K562 (cell line): ENCODE measurements around the gene MX1. TPM values are rescaled to one million over a fixed set of nuclear protein-coding genes. Genes with fewer than 3 reads are reported as not detected.

Experiments used
- ATAC-seq: fragments of 200-7000 bp; cut with Tn5 transposase; 3 replicates; pipeline ENCODE4 v1.9.1; 2020; ENCODE audit warnings: moderate library complexity
- BruUV-seq: library from RNA; stranded (reverse); fragments of 400-500 nt; replicated peaks from 2 replicates; lab custom pipeline; 2021; lab: Mats Ljungman, UMichigan
- CTCF ChIA-PET: fragments of 300-600 bp; formaldehyde crosslinking; extraction: SDS; loops from one replicate; lab custom pipeline; 2021; ENCODE audit warnings: low intra/inter-chr PET ratio; lab: Yijun Ruan, JAX
- POLR2A ChIA-PET: fragments of 300-600, 350-650 bp; sonication (Branson Sonifier 250); formaldehyde crosslinking; extraction: SDS; loops from one replicate; lab custom pipeline; 2021; ENCODE audit warnings: antibody characterized with exemption, inconsistent platforms; lab: Yijun Ruan, JAX
- DNase-seq, 4 experiments: peaks; one replicate each; pipeline versions ENCODE4 v3.0.0 to v3.0.0-alpha.2; 2011 to 2018; ENCODE audit warnings: low spot score in 3 of 4, mixed read lengths in 3 of 4; ENCODE audit errors: extremely low read depth in 1 of 4
- FAIRE-seq: peaks from 2 replicates; lab custom pipeline; 2011; peaks lifted over from hg19 to GRCh38; lab: Jason Lieb, UNC
- H2AFZ ChIP-seq: 2 replicates; pipeline ENCODE4 v1.6.0; 2011; ENCODE audit warnings: low read depth, low read length, control low read depth, inconsistent platforms
- H3K27ac ChIP-seq: fragments of 200-600 bp; 3 replicates; pipeline ENCODE4 v1.8.0; 2011; ENCODE audit warnings: low read depth, mild to moderate bottlenecking, control low read depth, inconsistent platforms, low read length, moderate library complexity, mixed read lengths; ENCODE audit errors: extremely low read depth
- H3K27me3 ChIP-seq, 2 experiments: fragments of 300-600 bp in 1 of 2; 2 replicates in 1 of 2; 3 replicates in 1 of 2; pipeline versions ENCODE4 v1.6.0 to v1.8.0; 2011; ENCODE audit warnings: inconsistent platforms in 2 of 2, low read length in 2 of 2, mild to moderate bottlenecking in 1 of 2, mixed read lengths in 1 of 2, moderate library complexity in 1 of 2; ENCODE audit not compliant: control insufficient read depth in 2 of 2, insufficient read depth in 2 of 2
- H3K36me3 ChIP-seq: fragments of 300-600 bp; 3 replicates; pipeline ENCODE4 v1.8.0; 2011; ENCODE audit warnings: mild to moderate bottlenecking, low read length, inconsistent platforms; ENCODE audit not compliant: control insufficient read depth, insufficient read depth
- H3K4me1 ChIP-seq, 2 experiments: fragments of 200-600 bp in 1 of 2; replicated peaks in 1 of 2; 2 replicates in 1 of 2; 3 replicates in 1 of 2; pipeline versions ENCODE4 v1.5.1 to v1.8.0; 2011; ENCODE audit warnings: inconsistent platforms in 2 of 2, low read length in 2 of 2, mild to moderate bottlenecking in 1 of 2, mixed read lengths in 1 of 2, moderate library complexity in 1 of 2; ENCODE audit not compliant: control insufficient read depth in 2 of 2, insufficient read depth in 2 of 2
- H3K4me2 ChIP-seq: 2 replicates; pipeline ENCODE4 v1.6.1; 2011; ENCODE audit warnings: low read length, control low read depth, inconsistent platforms, mixed read lengths; ENCODE audit not compliant: insufficient read depth
- H3K4me3 ChIP-seq: fragments of 200-600 bp; sonication (generic), shearing (Covaris generic); 2 replicates; pipeline ENCODE4 v1.5.1; 2016; ENCODE audit warnings: control low read depth, inconsistent platforms
- H3K79me2 ChIP-seq: fragments of 200-600 bp; 3 replicates; pipeline ENCODE4 v1.8.0; 2011; ENCODE audit warnings: low read length, inconsistent platforms; ENCODE audit not compliant: control insufficient read depth, insufficient read depth
- H3K9ac ChIP-seq, 2 experiments: 2 replicates each; pipeline versions ENCODE4 v1.6.0 to v1.6.1; 2011; ENCODE audit warnings: low read depth in 2 of 2, low read length in 2 of 2, control low read depth in 1 of 2, inconsistent platforms in 1 of 2, mild to moderate bottlenecking in 1 of 2, mixed read lengths in 1 of 2; ENCODE audit not compliant: insufficient read depth in 1 of 2
- H3K9me1 ChIP-seq: one replicate; pipeline ENCODE4 v1.6.0; 2011; ENCODE audit warnings: inconsistent platforms, mild to moderate bottlenecking, low read length, moderate library complexity; ENCODE audit not compliant: control insufficient read depth, insufficient read depth
- H3K9me3 ChIP-seq: replicated peaks from 2 replicates; pipeline ENCODE4 v1.5.1; 2011; ENCODE audit warnings: low read depth, low read length, inconsistent platforms; ENCODE audit not compliant: control insufficient read depth, insufficient read depth
- H4K20me1 ChIP-seq: replicated peaks from 2 replicates; pipeline ENCODE4 v1.6.1; 2011; ENCODE audit warnings: low read length, inconsistent platforms, mixed read lengths; ENCODE audit not compliant: control insufficient read depth, insufficient read depth
- BRD4 ChIP-seq: fragments of 200-600 bp; sonication (generic); IDR thresholded peaks from 2 replicates; pipeline ENCODE4 v1.6.1; 2017; ENCODE audit warnings: inconsistent platforms
- HDAC8 ChIP-seq: fragments of 450-650 bp; IDR thresholded peaks from 2 replicates; pipeline ENCODE4 v1.6.1; 2016; ENCODE audit warnings: mild to moderate bottlenecking, missing genetic modification characterization, moderate library complexity, missing compliant biosample characterization
- MAFF ChIP-seq: IDR thresholded peaks from 2 replicates; pipeline ENCODE4 v1.6.1; 2012; ENCODE audit warnings: low read length, improper control_type of control experiment
- TAF1 ChIP-seq: IDR thresholded peaks from 2 replicates; pipeline ENCODE4 v1.6.1; 2011; ENCODE audit warnings: mild to moderate bottlenecking, low read length, moderate library complexity; ENCODE audit not compliant: insufficient read depth, control insufficient read depth, severe bottlenecking; ENCODE audit errors: extremely low read depth
- ZBTB7A ChIP-seq: IDR thresholded peaks from 2 replicates; pipeline ENCODE4 v1.6.1; 2011; ENCODE audit warnings: low read depth, mild to moderate bottlenecking, low read length, moderate library complexity, borderline replicate concordance; ENCODE audit not compliant: control insufficient read depth
- ZFP1 ChIP-seq: fragments of 450-650 bp; formaldehyde crosslinking; IDR thresholded peaks from 2 replicates; pipeline ENCODE4 v1.4.0; 2020; ENCODE audit warnings: mild to moderate bottlenecking, mixed read lengths
- WGBS: fragments of 100-300 bp; shearing (Covaris generic); methylation state at CpG from one replicate; pipeline ENCODE4 v1.1.6; 2016; ENCODE audit warnings: low coverage, mixed read lengths; ENCODE audit not compliant: insufficient coverage; ENCODE audit errors: missing lambda C conversion rate; 5-methylcytosine and 5-hydroxymethylcytosine counted together
- in situ Hi-C: fragments of 300-500 bp; cut with MboI; formaldehyde crosslinking; loops from 4 replicates; pipeline ENCODE4 v1.15.0; 2018; ENCODE audit warnings: inconsistent platforms, mixed read lengths
- intact Hi-C: fragments of 100-400 bp; cut with micrococcal nuclease; formaldehyde crosslinking; loops from 2 replicates; pipeline ENCODE4 v1.14.2; 2022
- polyA plus RNA-seq, 8 experiments: library from polyadenylated mRNA; depleted of rRNA in 4 of 8; stranded (reverse) in 5 of 8; unstranded in 3 of 8; fragments of >200 nt; fragmentation: Nextera tagmentation in 2 of 8; fragmentation: Illumina TruSeq in 1 of 8; extraction: Ambion mirVana in 2 of 8; extraction: Trizol in 1 of 8; gene quantifications; 2 replicates each; pipeline versions ENCODE4 v1.2.1 to v1.2.3, GENCODE V29; 2011 to 2014; ENCODE audit warnings: inconsistent platforms in 1 of 8, missing spikeins in 1 of 8
- total RNA-seq, 7 experiments: library from RNA; depleted of rRNA in 6 of 7; stranded (reverse); fragments of >200 nt in 6 of 7; fragmentation: Illumina TruSeq in 2 of 7; extraction: Trizol in 2 of 7; gene quantifications; 2 replicates each; pipeline versions ENCODE4 v1.2.1 to v1.2.3, GENCODE V29; 2011 to 2021; ENCODE audit warnings: low replicate concordance in 1 of 7

Gene MX1
- total and polyA plus RNA-seq, 9 of the 15 experiments (the other 6 are each of a cell fraction or from before 2014, with no cell fraction given) = 0.07 to 0.51 (median 0.21) TPM; not detected in 5

DNA sequence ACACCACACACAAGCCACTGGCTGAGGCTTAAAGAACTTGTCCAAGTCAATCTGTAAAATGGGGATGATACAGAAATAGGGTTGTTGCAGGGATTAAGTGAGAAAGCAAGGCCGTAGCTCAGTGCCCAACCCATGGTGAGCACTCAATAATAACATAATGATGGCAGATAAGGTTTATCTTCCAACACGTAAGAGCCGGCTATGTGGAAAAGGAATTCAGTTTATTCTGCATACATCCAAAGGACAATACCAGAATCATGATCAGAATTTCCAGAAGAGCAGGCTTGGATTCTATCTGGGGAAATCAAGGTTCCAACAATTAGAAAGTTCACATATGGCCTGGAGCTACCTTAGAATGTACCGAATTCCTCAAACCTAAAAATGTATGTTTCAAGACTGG is 77.3 kb downstream of the MX1 start:
- H3K9me1 ChIP-seq = peaks cover 6% of the 10 kb centered on the region
- no peak overlapping the region for H3K4me3 ChIP-seq
- H3K9me3 ChIP-seq = no peaks in the 10 kb centered on the region
- DNase-seq (no peak), FAIRE-seq (no peak), ATAC-seq (no peak)
- H2AFZ ChIP-seq = no peak overlapping the region
- in situ Hi-C loops (no loop called here), intact Hi-C loops (no loop called here)
- H4K20me1 ChIP-seq = peaks cover 6% of the 10 kb centered on the region; the same call in 1 of the 2 replicates
- H3K9ac ChIP-seq = no peak overlapping the region
- WGBS = 2% methylated on average over 4 of the region's 4 CpGs
- H3K4me1 ChIP-seq = peaks cover 0 to 2% of the 10 kb centered on the region in 2 experiments; a peak in 1 of 5 replicates
- no peak for TF ChIP-seq BRD4
- TF ChIP-seq ZFP1 = no peak
- TF ChIP-seq ZBTB7A = no peak
- no peaks in the 10 kb centered on the region for H3K79me2 ChIP-seq
- ChIA-PET CTCF (no interaction called here), POLR2A (no interaction called here)
- H3K27ac ChIP-seq = no peak overlapping the region
- peaks cover 38 to 46% of the 10 kb centered on the region in 2 experiments for H3K27me3 ChIP-seq
- H3K4me2 ChIP-seq = no peak overlapping the region
- BruUV-seq = no TSS peak
- H3K36me3 ChIP-seq = no peaks in the 10 kb centered on the region

DNA sequence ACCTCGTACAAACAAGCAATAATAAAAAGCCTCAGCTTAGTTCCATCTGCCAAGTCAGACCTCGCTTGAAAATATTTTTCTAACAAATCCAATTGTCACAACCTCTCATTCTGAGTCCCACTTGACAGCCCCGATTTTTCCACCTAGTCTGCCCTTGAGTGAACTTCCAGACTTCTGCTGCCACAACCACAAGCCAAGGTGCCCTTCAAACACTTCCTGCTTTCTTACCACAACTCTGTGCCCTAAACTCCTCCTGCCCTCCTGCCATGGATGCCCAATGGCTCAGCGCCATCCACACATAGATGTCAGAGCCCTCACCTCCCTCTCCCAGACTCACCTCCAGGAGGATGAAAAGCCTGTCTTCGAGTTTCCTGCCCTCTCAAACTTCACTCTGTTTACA is 78.0 kb downstream of the MX1 start:
- Histone ChIP-seq H3K4me3 (no peak overlapping the region), H3K27me3 (peaks cover 35 to 39% of the 10 kb centered on the region in 2 experiments), H3K9me1 (peaks cover 6% of the 10 kb centered on the region), H4K20me1 (peaks cover 4% of the 10 kb centered on the region; the same call in 1 of the 2 replicates), H3K79me2 (no peaks in the 10 kb centered on the region), H3K4me2 (no peak overlapping the region), H3K9ac (no peak overlapping the region), H3K36me3 (no peaks in the 10 kb centered on the region), H2AFZ (no peak overlapping the region), H3K9me3 (no peaks in the 10 kb centered on the region), H3K4me1 (peaks cover 0 to 3% of the 10 kb centered on the region in 2 experiments; a peak in 1 of 5 replicates), H3K27ac (no peak overlapping the region)
- no TSS peak for BruUV-seq
- TF ChIP-seq MAFF (no peak), HDAC8 (tag) (no peak), TAF1 (no peak)
- in situ Hi-C loops (no loop called here), intact Hi-C loops (no loop called here)
- no peak for ATAC-seq
- DNase-seq = no peak
- 0% methylated on average over 5 of the region's 5 CpGs for WGBS
- ChIA-PET POLR2A (no interaction called here), CTCF (no interaction called here)
- FAIRE-seq = no peak
